GM19468 (cell line): ENCODE measurements around the gene GABBR2.
A peak's percentile ranks its signal among the peaks of the same experiment; 100 is the strongest.
"Not testable (repeated sequence)": the region's sequence is repeated elsewhere in the genome, so short reads cannot be mapped to it uniquely, and the experiment has no call there.

ENCODE experiments used
- ATAC-seq: cut with Tn5 transposase; IDR thresholded peaks from one replicate; pipeline ENCODE4 v1.9.1; 2021; ENCODE audit warnings: mild to moderate bottlenecking, moderate library complexity, moderate number of reproducible peaks; ENCODE audit not compliant: unreplicated experiment; ENCODE audit errors: extremely low read depth

Gene GABBR2

DNA sequence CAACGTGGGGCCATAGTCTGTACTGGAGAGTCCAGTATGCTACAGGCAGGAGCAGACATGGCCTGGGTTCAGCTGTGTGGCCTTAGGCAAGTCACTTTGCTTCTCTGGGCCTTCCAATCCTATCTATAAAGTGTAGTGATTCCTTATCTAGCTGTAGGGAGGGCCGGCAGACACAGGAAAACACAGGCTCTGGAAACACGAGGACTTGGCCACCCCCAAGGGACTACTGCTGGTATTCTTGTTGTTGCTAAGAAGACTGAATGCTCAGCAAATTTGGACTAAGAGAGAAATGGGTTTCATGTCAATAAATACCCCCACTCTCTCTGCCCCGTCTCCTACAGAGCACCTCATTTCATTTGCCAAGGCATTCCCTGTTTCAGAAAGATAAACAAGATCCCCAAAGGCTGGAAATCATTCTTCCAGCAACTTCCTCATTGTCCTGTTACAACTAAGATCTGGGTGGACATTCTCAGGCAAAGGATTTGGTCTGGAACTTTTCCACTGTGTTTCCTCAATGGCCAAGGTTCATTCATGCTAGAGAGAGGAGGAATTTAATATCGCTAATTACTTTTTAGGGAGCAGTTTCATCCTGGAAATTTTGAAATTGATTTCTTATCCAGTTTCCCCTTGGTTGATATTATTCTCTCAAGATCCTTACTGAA lies 105.8 kb downstream of the GABBR2 start:
- no peak for ATAC-seq

- ATAC-seq, result no peak
These were observed 108.1 kb downstream of the GABBR2 start for GRCh38 chr9:98600631-98601030.

DNA sequence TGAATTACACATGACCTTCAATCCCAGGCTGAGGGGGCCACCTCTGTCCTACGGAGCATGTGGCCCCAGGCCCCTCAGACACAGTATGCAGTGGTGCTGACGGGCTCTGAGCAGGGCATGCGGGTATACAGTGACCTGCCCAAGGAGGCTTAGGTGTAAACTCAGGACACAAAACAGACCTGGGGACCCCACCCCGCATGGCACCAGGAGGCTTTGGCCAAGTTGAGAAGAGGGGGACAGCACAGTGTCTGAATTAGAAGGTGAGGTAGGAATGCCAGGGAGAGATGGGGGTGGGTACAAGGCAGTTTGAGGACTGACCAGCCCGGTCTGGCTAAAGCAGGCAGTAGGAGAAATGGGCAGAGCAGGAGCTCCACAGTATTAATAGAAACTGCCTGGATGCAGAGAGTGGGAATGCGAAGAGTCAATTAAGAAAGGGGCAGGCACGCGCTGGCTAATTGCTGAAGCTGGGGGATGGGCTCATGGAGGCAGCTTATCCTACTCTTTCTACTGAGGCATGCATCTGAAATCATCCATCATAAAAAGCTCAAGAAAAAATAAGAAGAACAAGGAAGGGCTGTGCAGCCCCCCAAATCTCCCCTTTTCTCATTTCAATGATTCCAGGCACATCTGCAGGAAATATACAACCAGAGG lies 109.0 kb downstream of the GABBR2 start:
- no peak for ATAC-seq

- no peak for ATAC-seq
These were observed 109.9 kb downstream of the GABBR2 start for GRCh38 chr9:98598861-98599260.

DNA sequence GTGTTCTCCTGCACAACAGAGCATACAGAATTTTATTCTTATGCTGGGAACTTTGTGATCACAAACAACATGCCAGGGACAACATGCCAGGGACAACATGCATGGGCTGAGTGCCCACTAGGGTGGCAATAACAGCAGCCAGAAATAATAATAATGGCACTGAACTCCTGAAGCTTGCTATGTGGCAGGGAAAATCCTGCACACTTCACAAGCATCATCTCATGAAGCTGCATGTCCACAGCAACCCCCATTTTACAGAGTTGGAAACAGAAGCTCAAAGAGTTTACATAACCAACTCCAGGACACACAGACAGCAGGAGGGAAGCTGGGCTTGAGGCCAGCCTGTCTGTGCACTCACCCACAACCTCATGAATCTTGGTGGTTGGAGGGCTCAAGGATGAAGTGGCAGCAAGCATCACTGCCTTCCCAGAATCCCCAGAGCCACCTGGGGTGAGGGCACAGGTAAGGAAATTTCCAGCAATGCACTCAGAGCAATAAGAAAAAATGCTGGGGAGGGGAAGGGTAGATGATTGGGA lies 111.4 kb downstream of the GABBR2 start:
- no peak for ATAC-seq

DNA sequence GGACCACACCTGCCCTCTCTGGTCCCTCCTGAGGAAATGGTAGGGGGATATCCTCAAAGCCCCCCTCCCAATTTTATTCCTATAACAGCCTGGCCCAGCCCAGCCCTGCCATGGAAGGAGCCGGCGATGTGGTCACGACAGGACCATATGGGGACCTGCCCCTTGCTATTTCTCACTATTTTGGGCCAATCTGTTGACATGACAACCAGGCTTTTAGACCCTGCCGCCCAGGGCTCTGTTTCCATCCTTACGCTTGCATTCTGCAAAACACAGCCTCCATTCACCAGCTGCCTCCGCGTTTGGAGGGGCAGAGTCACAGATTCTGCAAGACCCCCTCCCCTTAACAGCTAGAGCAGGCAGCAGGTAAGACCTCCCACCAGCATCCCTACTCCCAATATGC lies 112.2 kb downstream of the GABBR2 start:
- no peak for ATAC-seq

GRCh38 chr9:98594546-98595160 lies 114.1 kb downstream of the GABBR2 start:
- no peak for ATAC-seq

DNA sequence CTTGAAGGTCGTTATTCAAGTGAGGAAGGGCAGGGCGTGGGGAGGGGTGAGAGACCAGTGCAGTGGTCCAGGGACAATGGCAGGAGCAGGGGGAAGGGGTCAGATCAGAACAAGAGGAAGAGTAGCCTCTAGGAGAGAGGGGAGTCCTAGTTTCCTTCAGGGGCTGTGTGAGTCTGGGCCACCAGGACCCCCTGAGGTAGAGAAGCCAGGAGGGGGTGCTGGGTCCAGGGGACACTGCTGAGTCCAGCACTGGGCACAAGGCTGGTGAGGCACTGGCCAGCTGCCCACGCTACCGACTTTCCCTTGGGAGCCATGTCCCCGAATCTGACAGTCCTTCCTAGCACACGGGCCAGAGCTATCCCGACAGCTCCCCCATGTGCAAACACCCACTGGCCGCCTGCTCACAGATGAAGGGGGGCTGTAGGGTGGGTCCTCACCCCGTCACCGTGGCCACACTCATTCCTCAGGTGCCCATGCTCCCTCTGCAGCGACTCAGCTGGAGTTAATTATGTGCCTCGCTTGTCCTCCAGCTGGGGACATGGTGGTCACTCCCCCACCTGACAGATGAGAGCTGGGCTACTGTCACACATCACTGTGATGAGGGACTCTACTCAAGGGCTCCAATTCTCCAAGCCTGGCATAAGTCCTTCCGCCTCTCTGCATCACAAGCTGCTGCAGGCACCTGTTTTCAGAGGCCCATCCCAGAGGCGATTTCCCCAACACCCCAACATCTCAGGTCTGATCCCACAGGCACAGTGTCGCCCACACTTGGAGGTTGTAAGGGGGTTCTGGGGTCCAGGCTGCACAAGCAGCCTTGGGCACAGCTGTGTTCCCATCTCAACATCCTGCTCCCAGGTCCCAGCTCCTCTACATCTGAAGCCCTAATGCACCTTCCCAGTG lies 115.1 kb downstream of the GABBR2 start:
- no peak for ATAC-seq

DNA sequence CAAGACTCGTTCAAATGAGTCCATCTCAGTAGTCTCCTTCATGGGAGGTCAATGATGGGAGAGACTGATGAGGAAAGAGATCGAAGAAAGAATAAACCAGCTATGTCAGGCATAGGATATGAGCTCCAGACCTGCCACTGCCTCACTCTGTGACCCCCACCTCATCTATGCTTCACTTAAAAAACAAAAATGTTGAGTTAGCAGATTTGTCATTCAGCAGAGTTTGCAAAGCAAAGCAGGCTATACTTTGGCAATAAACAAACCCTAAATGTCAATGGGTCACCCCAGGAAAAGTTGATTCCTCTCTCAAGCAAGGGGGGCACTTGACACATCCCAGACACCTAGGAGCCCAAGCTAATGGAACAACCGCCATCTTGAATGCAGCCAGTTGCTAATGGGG lies 117.0 kb downstream of the GABBR2 start:
- no peak for ATAC-seq

DNA sequence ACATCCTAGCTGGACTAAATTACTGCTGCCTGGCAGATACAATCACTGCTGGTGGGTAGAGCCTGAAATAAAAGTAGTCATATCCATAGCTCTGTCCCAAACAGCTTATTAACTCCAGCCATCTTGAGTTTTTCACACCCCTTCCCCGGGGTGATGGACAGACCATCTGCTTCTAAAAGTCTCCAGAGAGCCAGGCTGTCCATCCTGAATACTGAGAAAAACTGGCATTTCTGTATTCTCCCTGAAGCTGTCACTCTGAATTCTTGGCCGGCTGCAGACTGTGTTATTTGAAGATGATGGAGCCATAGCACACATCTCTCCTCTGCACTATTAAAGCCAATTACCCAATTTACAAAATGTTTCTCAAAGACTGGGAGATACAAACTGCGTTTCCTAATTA lies 118.6 kb downstream of the GABBR2 start:
- ATAC-seq, result no peak

DNA sequence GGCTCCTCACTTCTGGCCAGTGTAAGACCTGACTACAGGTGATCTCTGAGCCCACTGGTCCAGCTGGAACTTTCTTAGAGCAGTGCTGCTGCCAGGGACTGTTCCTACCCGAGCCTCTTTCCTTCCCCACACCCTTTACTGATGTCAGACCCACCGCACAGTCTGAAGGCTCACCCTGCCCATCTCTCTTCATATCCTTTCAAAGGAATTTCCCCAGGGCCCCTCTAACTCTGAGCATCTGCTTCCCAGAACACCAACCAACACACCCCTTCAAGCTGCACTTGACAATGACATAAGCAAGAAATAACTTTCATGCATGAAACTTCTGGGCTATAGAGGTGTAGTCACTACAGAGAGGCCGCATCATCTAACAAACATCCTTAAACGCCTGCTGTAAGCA lies 119.6 kb downstream of the GABBR2 start:
- ATAC-seq, result no peak

DNA sequence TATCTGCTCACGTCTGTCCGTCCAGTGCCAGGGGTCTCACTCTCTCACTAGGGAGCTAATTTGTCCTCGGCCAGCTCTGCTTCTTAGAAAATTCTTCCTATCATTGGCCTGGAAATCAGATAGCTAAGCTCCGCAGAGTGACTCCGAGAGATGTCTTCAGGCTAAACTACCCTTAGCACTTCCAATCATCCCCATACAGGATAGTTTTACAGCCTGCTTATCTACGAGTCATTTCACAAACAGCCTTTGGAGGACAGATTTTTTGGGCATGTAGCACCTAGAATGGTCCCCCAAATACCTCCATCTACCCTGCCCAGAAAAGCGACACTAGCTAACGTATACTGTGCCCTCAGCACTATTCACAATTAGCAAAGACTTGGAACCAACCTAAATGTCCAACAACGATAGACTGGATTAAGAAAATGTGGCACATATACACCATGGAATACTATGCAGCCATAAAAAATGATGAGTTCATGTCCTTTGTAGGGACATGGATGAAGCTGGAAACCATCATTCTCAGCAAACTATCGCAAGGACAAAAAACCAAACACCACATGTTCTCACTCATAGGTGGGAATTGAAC lies 123.8 kb downstream of the GABBR2 start:
- not testable (repeated sequence) for ATAC-seq

GRCh38 chr9:98584059-98584458 lies 124.7 kb downstream of the GABBR2 start:
- peak; percentile 39 for ATAC-seq

DNA sequence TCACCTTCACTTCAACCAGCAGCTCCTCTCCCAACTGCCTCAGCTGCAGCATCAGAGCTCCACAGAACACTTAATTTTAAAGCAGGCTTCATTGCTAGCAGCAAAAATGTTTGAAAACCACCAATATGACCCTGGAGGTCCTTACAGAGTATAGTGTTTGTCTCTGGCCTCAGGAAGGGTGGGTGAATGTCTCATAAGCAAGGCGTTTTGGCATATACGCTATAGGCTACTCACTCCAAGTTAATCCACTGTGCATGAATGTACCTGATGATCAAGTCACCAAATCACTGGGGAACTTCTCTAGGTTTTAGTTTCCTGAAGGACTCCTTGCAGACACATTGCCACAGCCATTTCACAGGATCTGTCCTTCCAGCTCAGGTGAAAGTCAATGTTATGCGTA lies 125.3 kb downstream of the GABBR2 start:
- no peak for ATAC-seq

- no peak for ATAC-seq
These were observed 127.8 kb downstream of the GABBR2 start for GRCh38 chr9:98580956-98581355.

- no peak for ATAC-seq
These were observed 129.0 kb downstream of the GABBR2 start for GRCh38 chr9:98579700-98580099.

GRCh38 chr9:98577446-98577845 lies 131.3 kb downstream of the GABBR2 start:
- ATAC-seq, result no peak

GRCh38 chr9:98576859-98577258 lies 131.9 kb downstream of the GABBR2 start:
- no peak for ATAC-seq

DNA sequence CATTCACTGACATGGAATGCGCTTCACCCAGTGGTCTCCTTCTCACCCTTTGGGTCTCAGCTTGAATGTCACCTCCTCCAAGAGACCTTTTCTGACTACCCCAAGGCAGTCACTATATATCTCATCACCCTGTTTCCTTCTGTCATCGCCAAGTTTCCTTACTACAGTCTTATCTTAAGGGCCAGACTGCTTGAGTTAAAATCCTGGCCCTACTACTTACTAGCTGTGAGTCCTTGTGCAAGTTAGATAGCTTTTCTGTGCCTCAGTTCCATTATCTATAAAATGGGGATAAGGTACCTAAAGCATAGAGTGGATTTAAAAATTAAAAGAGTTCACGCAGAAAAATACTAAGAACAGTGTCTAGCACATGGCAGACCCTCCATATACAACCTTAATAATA lies 132.4 kb downstream of the GABBR2 start:
- no peak for ATAC-seq
